Activated CD8-positive, alpha-beta T cell treated with anti-CD3 and anti-CD28 coated beads, Interleukin-2, amount 10 ng/mL, durations not matched to agents 7 days and 5 days (primary cell): ENCODE data around the gene ELL. TPM values are rescaled to one million over a fixed set of nuclear protein-coding genes. Genes with fewer than 3 reads are reported as not detected.
A peak's percentile ranks its signal among the peaks of the same experiment; 100 is the strongest.

Experiments used
- ATAC-seq: fragments of 150-1000 bp; cut with Tn5 transposase; one replicate; pipeline ENCODE4 v1.10.0; 2021; ENCODE audit warnings: moderate library complexity
- CTCF ChIA-PET: fragments of 350-600 bp; sonication (Branson Sonifier 250); formaldehyde crosslinking; loops from one replicate; lab custom pipeline; 2021; ENCODE audit warnings: antibody characterized with exemption; lab: Charles Lee
- POLR2A ChIA-PET: fragments of 350-600 bp; sonication (Branson Sonifier 250); formaldehyde crosslinking; loops from one replicate; lab custom pipeline; 2021; ENCODE audit warnings: antibody characterized with exemption; lab: Charles Lee
- DNase-seq: peaks from one replicate; pipeline ENCODE4 v3.0.0-alpha.2; 2020
- H3K27ac Mint-ChIP-seq: one replicate; pipeline ENCODE4 v1.8.0; 2021; ENCODE audit warnings: mild to moderate bottlenecking, mixed read lengths
- H3K27me3 Mint-ChIP-seq: one replicate; pipeline ENCODE4 v1.8.0; 2021; ENCODE audit warnings: low read depth, mixed read lengths
- H3K36me3 Mint-ChIP-seq: one replicate; pipeline ENCODE4 v1.8.0; 2021; ENCODE audit warnings: low read depth, mixed read lengths
- H3K4me1 Mint-ChIP-seq: one replicate; pipeline ENCODE4 v1.8.0; 2021; ENCODE audit warnings: low read depth, mixed read lengths
- H3K4me3 Mint-ChIP-seq: one replicate; pipeline ENCODE4 v1.8.0; 2021; ENCODE audit warnings: mild to moderate bottlenecking, mixed read lengths
- H3K9me3 Mint-ChIP-seq: one replicate; pipeline ENCODE4 v1.8.0; 2022; ENCODE audit warnings: mixed read lengths; ENCODE audit not compliant: insufficient read depth
- total RNA-seq, 2 experiments: library from RNA; stranded (reverse); gene quantifications; one replicate each; pipeline ENCODE4 v1.2.3, GENCODE V29; 2021

Gene ELL
- total RNA-seq, 2 experiments from 2014 or later: 20.8 to 22.3 TPM

DNA sequence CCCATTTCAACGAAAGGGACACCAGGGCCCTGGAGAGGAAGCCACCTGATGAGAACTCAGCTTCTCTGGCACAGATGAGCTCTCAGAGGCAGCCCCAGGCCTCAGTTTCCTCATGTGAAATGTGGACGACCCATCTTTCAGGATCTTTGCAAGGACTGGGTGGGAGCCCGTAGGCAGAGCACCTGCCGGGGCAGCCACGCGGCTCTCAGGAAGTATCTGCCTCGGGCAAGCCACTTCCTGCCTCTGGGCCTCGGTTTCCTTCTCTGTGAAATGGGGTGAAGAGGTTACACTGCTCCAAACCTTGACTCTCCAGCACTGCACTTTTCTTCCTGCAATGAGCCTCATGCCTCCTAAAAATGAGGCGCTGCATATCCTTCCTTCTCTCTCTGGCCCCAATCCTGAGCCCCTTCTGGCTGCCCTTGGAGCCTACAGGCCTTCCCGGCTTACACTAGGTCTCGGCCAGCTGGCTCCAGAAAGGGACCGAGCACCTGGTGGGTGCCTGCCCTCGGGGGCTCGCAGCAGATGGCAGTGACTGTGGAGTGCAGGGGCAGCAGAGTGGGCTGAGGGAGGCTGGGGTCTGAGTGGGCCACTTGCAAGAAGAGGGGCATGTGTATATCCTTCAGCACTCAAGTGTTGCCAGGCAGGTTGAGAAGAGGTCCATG is 99.2 kb downstream of the ELL start:
- H3K36me3 Mint-ChIP-seq: peaks cover 31% of the 10 kb centered on the region
- ChIA-PET CTCF (interaction anchor here (1.5 to 2.3 kb wide), 4 partner anchors 12 to 143 kb away, joined by 5 to 8 read pairs (median 6); no protein-coding TSS in a partner anchor), POLR2A (interaction anchor here (0.7 to 2.2 kb wide), 2 partner anchors 141 to 142 kb away, joined by 3 to 7 read pairs; partner anchors contain the start of gene JUND)
- H3K9me3 Mint-ChIP-seq: no peaks in the 10 kb centered on the region
- H3K4me1 Mint-ChIP-seq: peaks cover 79% of the 10 kb centered on the region
- H3K4me3 Mint-ChIP-seq: peak overlapping the region; percentile 93
- DNase-seq (peak; percentile 71), ATAC-seq (no peak)
- no peaks in the 10 kb centered on the region for H3K27me3 Mint-ChIP-seq
- H3K27ac Mint-ChIP-seq: peak overlapping the region; percentile 85

- Mint-ChIP-seq H3K36me3 (peaks cover 31% of the 10 kb centered on the region), H3K4me1 (peaks cover 78% of the 10 kb centered on the region), H3K4me3 (peak overlapping the region; percentile 93), H3K9me3 (no peaks in the 10 kb centered on the region), H3K27ac (peak overlapping the region; percentile 85), H3K27me3 (no peaks in the 10 kb centered on the region)
- ChIA-PET CTCF (interaction anchor here (1.5 to 2.3 kb wide), 6 partner anchors 10 to 425 kb away, joined by 4 to 8 read pairs (median 6); no protein-coding TSS in a partner anchor), POLR2A (interaction anchor here (2.2 to 5.6 kb wide), 2 partner anchors 140 to 142 kb away, joined by 7 to 61 read pairs; partner anchors contain the start of gene JUND)
- ATAC-seq (no peak), DNase-seq (no peak)
These were observed 100.4 kb downstream of the ELL start for GRCh38 chr19:18421371-18421959.

DNA sequence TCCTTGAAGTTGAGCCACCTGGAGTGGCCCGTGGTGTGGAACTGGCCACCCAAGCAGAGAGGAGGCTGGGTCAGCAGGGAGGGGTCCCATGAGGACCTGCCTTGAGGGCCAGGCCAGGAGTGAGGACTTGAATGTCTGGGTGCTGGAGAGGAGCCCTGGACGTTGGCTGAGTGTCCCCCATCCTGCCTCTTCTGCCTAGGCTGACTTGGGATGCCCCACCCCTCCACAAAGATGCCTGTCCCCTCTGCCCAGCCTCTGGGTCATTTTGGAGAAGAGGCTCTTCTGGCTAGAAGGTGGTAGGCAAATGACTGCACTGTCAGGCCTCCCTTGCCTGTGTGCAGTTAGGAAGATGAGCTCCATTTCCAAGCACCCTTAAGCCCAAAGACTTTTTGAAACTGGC is 100.9 kb downstream of the ELL start:
- no peaks in the 10 kb centered on the region for H3K27me3 Mint-ChIP-seq
- peaks cover 30% of the 10 kb centered on the region for H3K36me3 Mint-ChIP-seq
- POLR2A ChIA-PET: interaction anchor here (1.2 to 5.6 kb wide), 2 partner anchors 16 to 141 kb away, joined by 3 to 61 read pairs; partner anchors contain the start of gene JUND
- DNase-seq (no peak), ATAC-seq (no peak)
- peak overlapping the region; percentile 93 for H3K4me3 Mint-ChIP-seq
- H3K27ac Mint-ChIP-seq: peak overlapping the region; percentile 85
- CTCF ChIA-PET: interaction anchor here (1.5 to 2.6 kb wide), 6 partner anchors 10 to 426 kb away, joined by 4 to 18 read pairs (median 6); no protein-coding TSS in a partner anchor
- H3K9me3 Mint-ChIP-seq: no peaks in the 10 kb centered on the region
- peaks cover 81% of the 10 kb centered on the region for H3K4me1 Mint-ChIP-seq

- H3K4me1 Mint-ChIP-seq: peaks cover 82% of the 10 kb centered on the region
- ATAC-seq (peak; percentile 28), DNase-seq (peak; percentile 71)
- POLR2A ChIA-PET: interaction anchor here (0.9 to 5.6 kb wide), 5 partner anchors 9 to 140 kb away, joined by 3 to 61 read pairs (median 4); partner anchors contain the start of genes FKBP8, JUND and LSM4
- no peaks in the 10 kb centered on the region for H3K27me3 Mint-ChIP-seq
- H3K27ac Mint-ChIP-seq: peak overlapping the region; percentile 85
- peaks cover 28% of the 10 kb centered on the region for H3K36me3 Mint-ChIP-seq
- H3K9me3 Mint-ChIP-seq: no peaks in the 10 kb centered on the region
- CTCF ChIA-PET: interaction anchor here (0.7 to 2.6 kb wide), 10 partner anchors 9 to 427 kb away, joined by 3 to 18 read pairs (median 6); partner anchors contain the start of gene LSM4
- H3K4me3 Mint-ChIP-seq: peak overlapping the region; percentile 93
These were observed 102.0 kb downstream of the ELL start for GRCh38 chr19:18419699-18420460.

GRCh38 chr19:18419195-18419698 is 102.6 kb downstream of the ELL start, which contains the start of gene SSBP4:
TSS of gene SSBP4 (plus strand) at chr19:18419398. CDS start at chr19:18419649, 251 bp downstream.
- Mint-ChIP-seq H3K4me1 (peaks cover 83% of the 10 kb centered on the region), H3K9me3 (no peaks in the 10 kb centered on the region), H3K4me3 (peak within 1 kb of the TSS; percentile 93), H3K36me3 (peaks cover 28% of the 10 kb centered on the region), H3K27me3 (no peaks in the 10 kb centered on the region), H3K27ac (peak within 1 kb of the TSS; percentile 94)
- ATAC-seq (peak; percentile 42), DNase-seq (peak; percentile 76)
- ChIA-PET POLR2A (interaction anchor here (0.6 to 5.6 kb wide), 6 partner anchors 12 to 470 kb away, joined by 3 to 61 read pairs (median 4); partner anchors contain the start of genes FKBP8, JUND, LSM4 and UPF1), CTCF (interaction anchor here (0.9 to 2.6 kb wide), 8 partner anchors 10 to 428 kb away, joined by 3 to 18 read pairs (median 6); no protein-coding TSS in a partner anchor)

- peak; percentile 59 for DNase-seq
- CTCF ChIA-PET: interaction anchor here (0.9 to 2.6 kb wide), 8 partner anchors 10 to 428 kb away, joined by 3 to 18 read pairs (median 6); no protein-coding TSS in a partner anchor
- ATAC-seq: peak; percentile 27
- Mint-ChIP-seq H3K4me1 (peaks cover 82% of the 10 kb centered on the region), H3K36me3 (peaks cover 25% of the 10 kb centered on the region), H3K4me3 (peak overlapping the region; percentile 74), H3K27me3 (no peaks in the 10 kb centered on the region), H3K27ac (peak overlapping the region; percentile 94), H3K9me3 (no peaks in the 10 kb centered on the region)
- POLR2A ChIA-PET: interaction anchor here (0.6 to 5.6 kb wide), 6 partner anchors 13 to 471 kb away, joined by 3 to 61 read pairs (median 4); partner anchors contain the start of genes FKBP8, JUND, LSM4 and UPF1
These were observed 103.2 kb downstream of the ELL start for GRCh38 chr19:18418483-18419194.

DNA sequence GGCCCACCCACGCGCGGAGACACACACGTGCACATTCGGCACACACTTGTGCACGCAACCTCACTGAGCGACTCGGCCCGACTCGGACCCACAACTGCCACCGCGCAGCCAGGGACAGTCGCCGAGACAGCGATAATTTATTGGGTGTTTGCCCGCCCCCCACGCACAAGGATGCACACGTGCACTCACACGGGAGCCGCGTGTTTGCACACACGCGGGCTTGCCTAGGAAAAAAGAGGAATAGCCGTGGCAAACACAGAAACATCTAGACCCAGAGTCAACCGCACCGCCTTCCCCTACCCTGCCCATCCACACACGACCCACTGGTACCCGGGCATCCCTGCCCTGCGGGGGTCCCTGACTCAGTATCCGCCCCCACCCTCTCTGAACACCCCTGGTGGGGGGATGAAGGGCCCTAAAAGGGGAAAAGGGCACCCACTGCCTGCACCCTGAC is 103.8 kb downstream of the ELL start:
- peaks cover 22% of the 10 kb centered on the region for H3K36me3 Mint-ChIP-seq
- no peaks in the 10 kb centered on the region for H3K9me3 Mint-ChIP-seq
- H3K27ac Mint-ChIP-seq: peak overlapping the region; percentile 94
- DNase-seq (no peak), ATAC-seq (no peak)
- no peaks in the 10 kb centered on the region for H3K27me3 Mint-ChIP-seq
- peak overlapping the region; percentile 74 for H3K4me3 Mint-ChIP-seq
- POLR2A ChIA-PET: interaction anchor here (0.6 to 5.6 kb wide), 6 partner anchors 11 to 414 kb away, joined by 4 to 61 read pairs (median 5); partner anchors contain the start of genes JUND, LSM4 and UPF1
- H3K4me1 Mint-ChIP-seq: peaks cover 76% of the 10 kb centered on the region
- CTCF ChIA-PET: interaction anchor here (1.8 to 9.3 kb wide), 4 partner anchors 29 to 138 kb away, joined by 6 to 110 read pairs (median 8); partner anchors contain the start of gene JUND

- peaks cover 74% of the 10 kb centered on the region for H3K4me1 Mint-ChIP-seq
- ChIA-PET CTCF (interaction anchor here (0.7 to 9.3 kb wide), 8 partner anchors 29 to 225 kb away, joined by 3 to 110 read pairs (median 7); partner anchors contain the start of genes JUND, LSM4 and MPV17L2), POLR2A (interaction anchor here (0.6 to 5.6 kb wide), 7 partner anchors 11 to 180 kb away, joined by 4 to 61 read pairs (median 5); partner anchors contain the start of genes JUND and LSM4)
- H3K4me3 Mint-ChIP-seq: peak overlapping the region; percentile 74
- DNase-seq (peak; percentile 61), ATAC-seq (peak; percentile 9)
- H3K36me3 Mint-ChIP-seq: peaks cover 15% of the 10 kb centered on the region
- H3K27ac Mint-ChIP-seq: peak overlapping the region; percentile 94
- H3K27me3 Mint-ChIP-seq: no peaks in the 10 kb centered on the region
- no peaks in the 10 kb centered on the region for H3K9me3 Mint-ChIP-seq
These were observed 104.4 kb downstream of the ELL start for GRCh38 chr19:18417250-18418028.

DNA sequence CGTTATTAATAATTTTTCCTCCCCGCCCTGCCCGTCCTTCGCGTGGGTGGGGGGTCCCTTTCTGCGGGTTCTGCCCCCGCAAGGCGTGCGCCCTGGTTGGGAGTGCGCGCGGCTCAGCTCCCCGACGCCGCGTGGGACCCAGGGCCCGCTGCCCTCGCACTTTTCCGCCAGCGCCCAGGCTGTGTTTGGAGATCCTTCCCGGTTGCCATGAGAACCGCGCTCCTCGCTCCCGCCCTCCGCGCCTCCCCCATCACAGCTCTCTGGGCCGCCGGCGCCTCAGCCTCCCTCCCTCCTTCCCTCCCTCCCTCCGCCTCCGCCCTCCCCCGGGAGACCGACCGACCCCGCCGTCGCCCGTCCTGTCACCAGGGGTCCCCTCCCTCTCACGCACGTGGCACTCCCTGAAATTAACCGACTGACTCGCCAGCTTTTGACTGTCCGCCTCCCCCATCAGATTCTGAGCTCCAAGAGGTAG is 105.1 kb downstream of the ELL start:
- H3K27me3 Mint-ChIP-seq: peaks cover 1% of the 10 kb centered on the region
- peak overlapping the region; percentile 86 for H3K27ac Mint-ChIP-seq
- peak; percentile 86 for DNase-seq
- CTCF ChIA-PET: interaction anchor here (0.7 to 9.3 kb wide), 9 partner anchors 28 to 224 kb away, joined by 3 to 110 read pairs (median 5); partner anchors contain the start of genes GDF15, JUND, LSM4 and MPV17L2
- peak overlapping the region; percentile 67 for H3K4me3 Mint-ChIP-seq
- peak; percentile 32 for ATAC-seq
- POLR2A ChIA-PET: interaction anchor here (0.5 to 5.6 kb wide), 7 partner anchors 12 to 137 kb away, joined by 3 to 61 read pairs (median 5); partner anchors contain the start of gene JUND
- H3K9me3 Mint-ChIP-seq: no peaks in the 10 kb centered on the region
- H3K36me3 Mint-ChIP-seq: peaks cover 12% of the 10 kb centered on the region
- H3K4me1 Mint-ChIP-seq: peaks cover 68% of the 10 kb centered on the region
